Fibroblast of lung (primary cell): ENCODE data around the gene HID1. TPM values are rescaled to one million over a fixed set of nuclear protein-coding genes. Genes with fewer than 3 reads are reported as not detected.
"Not testable (repeated sequence)": the region's sequence is repeated elsewhere in the genome, so short reads cannot be mapped to it uniquely, and the experiment has no call there.

ENCODE experiments used
- DNase-seq, 2 donors: peaks; one replicate each; pipeline versions ENCODE4 v3.0.0 to v3.0.0-alpha.2; 2010; ENCODE audit warnings: low read depth in 2 of 2
- H2AFZ ChIP-seq: 2 replicates; pipeline ENCODE4 v1.5.1; 2012; ENCODE audit warnings: low read length, control low read depth, inconsistent platforms
- H3K27ac ChIP-seq: 2 replicates; pipeline ENCODE4 v1.5.1; 2011; ENCODE audit warnings: low read length, control low read depth; ENCODE audit not compliant: insufficient read depth
- H3K27me3 ChIP-seq: 2 replicates; pipeline ENCODE4 v1.5.1; 2011; ENCODE audit warnings: mild to moderate bottlenecking, low read length; ENCODE audit not compliant: control insufficient read depth, insufficient read depth
- H3K36me3 ChIP-seq: 2 replicates; pipeline ENCODE4 v1.5.1; 2011; ENCODE audit warnings: low read length; ENCODE audit not compliant: control insufficient read depth, insufficient read depth
- H3K4me1 ChIP-seq: 2 replicates; pipeline ENCODE4 v1.5.1; 2011; ENCODE audit warnings: low read length; ENCODE audit not compliant: control insufficient read depth, insufficient read depth; ENCODE audit errors: extremely low read depth
- H3K4me2 ChIP-seq: 2 replicates; pipeline ENCODE4 v1.5.1; 2011; ENCODE audit warnings: low read length, control low read depth; ENCODE audit not compliant: insufficient read depth; ENCODE audit errors: extremely low read depth
- H3K4me3 ChIP-seq, 4 experiments: fragments of 200-600 bp in 1 of 4; sonication (generic) in 1 of 4; replicated peaks in 1 of 4; 2 replicates each; pipeline ENCODE4 v1.5.1; 2011 to 2016; ENCODE audit warnings: low read length in 4 of 4, low read depth in 3 of 4, mild to moderate bottlenecking in 3 of 4, control low read depth in 2 of 4, inconsistent platforms in 1 of 4, mixed read lengths in 1 of 4; ENCODE audit not compliant: insufficient read depth in 1 of 4; ENCODE audit errors: control extremely low read depth in 1 of 4
- H3K79me2 ChIP-seq: 2 replicates; pipeline ENCODE4 v1.5.1; 2012; ENCODE audit warnings: mild to moderate bottlenecking, low read length, inconsistent platforms; ENCODE audit not compliant: control insufficient read depth, insufficient read depth
- H3K9ac ChIP-seq: 2 replicates; pipeline ENCODE4 v1.5.1; 2011; ENCODE audit warnings: mild to moderate bottlenecking, low read length, control low read depth; ENCODE audit not compliant: insufficient read depth
- H3K9me3 ChIP-seq: 2 replicates; pipeline ENCODE4 v1.5.1; 2012; ENCODE audit warnings: low read depth, low read length; ENCODE audit not compliant: control insufficient read depth, insufficient read depth
- H4K20me1 ChIP-seq: 2 replicates; pipeline ENCODE4 v1.5.1; 2011; ENCODE audit warnings: low read length; ENCODE audit not compliant: control insufficient read depth, insufficient read depth; ENCODE audit errors: extremely low read depth
- EZH2 ChIP-seq: IDR thresholded peaks from 2 replicates; pipeline ENCODE4 v1.5.1; 2012; ENCODE audit warnings: low read length, control low read depth, mild to moderate bottlenecking; ENCODE audit errors: missing control alignments
- polyA plus RNA-seq, 2 donors: library from polyadenylated mRNA; depleted of rRNA in 1 of 2; stranded (reverse) in 1 of 2; unstranded in 1 of 2; fragments of >200 nt; gene quantifications; 2 replicates each; pipeline ENCODE4 v1.2.1, GENCODE V29; 2011 to 2012; ENCODE audit warnings: missing spikeins in 1 of 2
- total RNA-seq: library from RNA; depleted of rRNA; stranded (reverse); fragments of >200 nt; gene quantifications from 2 replicates; pipeline ENCODE4 v1.2.1, GENCODE V29; 2014
- TF ChIP-seq, protein P1 (sequence below), 2 donors: IDR thresholded peaks in 1 of 2; conservative IDR thresholded peaks in 1 of 2; 1 replicate in 1 of 2; 2 replicates in 1 of 2; pipeline ENCODE4 v1.5.1; 2011 to 2012; ENCODE audit warnings: low read length in 2 of 2, control low read depth in 1 of 2, inconsistent platforms in 1 of 2, low read depth in 1 of 2, mild to moderate bottlenecking in 1 of 2

Gene HID1
- total and polyA plus RNA-seq, 2 donors (not counting 1 experiment from before 2014, with no cell fraction given), result 0.17 to 0.23 TPM

DNA sequence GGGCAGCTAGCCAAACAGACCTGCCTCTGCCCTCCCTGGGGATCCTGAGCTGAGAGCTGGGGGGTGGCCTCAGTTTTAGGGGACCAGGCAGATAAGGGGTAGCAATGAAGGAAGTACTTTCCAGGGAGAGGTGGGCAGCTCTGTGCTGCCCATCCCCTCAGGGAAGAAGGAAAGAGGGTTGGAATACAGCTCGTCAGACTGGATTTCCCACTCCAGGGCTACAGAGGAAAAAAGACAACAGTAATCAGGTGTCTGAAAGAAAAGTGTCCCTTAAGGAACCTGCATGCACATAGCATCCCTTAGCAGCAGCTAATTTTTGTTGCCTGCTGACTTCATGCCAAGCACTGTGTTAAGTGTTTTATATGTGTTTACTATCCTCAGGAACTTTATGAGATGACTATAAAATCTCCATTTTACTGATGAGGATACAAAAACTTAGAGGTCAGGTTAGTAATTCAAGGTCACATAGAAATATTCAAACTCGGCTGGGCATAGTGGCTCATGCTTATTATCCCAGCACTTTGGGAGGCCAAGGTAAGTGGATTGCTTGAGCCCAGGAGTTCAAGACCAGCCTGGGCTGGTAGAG lies 36.7 kb upstream of the HID1 start:
- H3K4me1 ChIP-seq, result peaks cover 11% of the 10 kb centered on the region
- no peak overlapping the region for H3K4me2 ChIP-seq
- TF ChIP-seq, protein P1, sequence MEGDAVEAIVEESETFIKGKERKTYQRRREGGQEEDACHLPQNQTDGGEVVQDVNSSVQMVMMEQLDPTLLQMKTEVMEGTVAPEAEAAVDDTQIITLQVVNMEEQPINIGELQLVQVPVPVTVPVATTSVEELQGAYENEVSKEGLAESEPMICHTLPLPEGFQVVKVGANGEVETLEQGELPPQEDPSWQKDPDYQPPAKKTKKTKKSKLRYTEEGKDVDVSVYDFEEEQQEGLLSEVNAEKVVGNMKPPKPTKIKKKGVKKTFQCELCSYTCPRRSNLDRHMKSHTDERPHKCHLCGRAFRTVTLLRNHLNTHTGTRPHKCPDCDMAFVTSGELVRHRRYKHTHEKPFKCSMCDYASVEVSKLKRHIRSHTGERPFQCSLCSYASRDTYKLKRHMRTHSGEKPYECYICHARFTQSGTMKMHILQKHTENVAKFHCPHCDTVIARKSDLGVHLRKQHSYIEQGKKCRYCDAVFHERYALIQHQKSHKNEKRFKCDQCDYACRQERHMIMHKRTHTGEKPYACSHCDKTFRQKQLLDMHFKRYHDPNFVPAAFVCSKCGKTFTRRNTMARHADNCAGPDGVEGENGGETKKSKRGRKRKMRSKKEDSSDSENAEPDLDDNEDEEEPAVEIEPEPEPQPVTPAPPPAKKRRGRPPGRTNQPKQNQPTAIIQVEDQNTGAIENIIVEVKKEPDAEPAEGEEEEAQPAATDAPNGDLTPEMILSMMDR (conservative IDR thresholded peaks at IDR 0.05 in 1 of 2, IDR thresholded peaks at IDR 0.05 in 1 of 2; ENCODE audit: low read depth in 1 of 2, low read length in 2 of 2), result no peak
- TF ChIP-seq EZH2, result no peak
- H3K79me2 ChIP-seq, result peaks cover 11% of the 10 kb centered on the region
- DNase-seq, result no peak
- no peaks in the 10 kb centered on the region for H3K27me3 ChIP-seq
- H3K36me3 ChIP-seq, result no peaks in the 10 kb centered on the region
- no peaks in the 10 kb centered on the region for H3K9me3 ChIP-seq
- H4K20me1 ChIP-seq, result no peaks in the 10 kb centered on the region
- no peak overlapping the region for H2AFZ ChIP-seq
- no peak overlapping the region for H3K27ac ChIP-seq
- no peak overlapping the region for H3K4me3 ChIP-seq
- H3K9ac ChIP-seq, result no peak overlapping the region

DNA sequence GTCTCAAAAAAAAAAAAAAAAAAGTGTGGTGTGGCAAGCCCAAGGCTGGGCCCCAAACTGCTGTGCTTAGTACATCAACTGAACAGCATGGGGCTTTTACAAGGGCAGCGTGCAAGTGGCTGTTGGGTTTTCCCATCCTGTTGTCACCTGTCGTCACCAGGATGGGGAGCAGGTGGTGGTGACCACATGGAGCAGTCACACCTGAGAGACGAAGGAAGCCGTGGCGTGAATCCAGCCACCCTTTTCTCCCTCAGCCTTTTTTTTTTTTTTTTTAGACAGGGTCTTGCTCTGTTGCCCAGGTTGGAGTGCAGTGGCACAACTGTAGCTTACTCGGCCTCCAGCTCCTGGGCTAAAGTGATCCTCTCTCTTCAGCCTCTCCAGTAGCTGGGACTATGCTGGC lies 35.8 kb upstream of the HID1 start:
- no peak for TF ChIP-seq EZH2
- TF ChIP-seq, protein P1 (conservative IDR thresholded peaks at IDR 0.05 in 1 of 2, IDR thresholded peaks at IDR 0.05 in 1 of 2; ENCODE audit: low read depth in 1 of 2, low read length in 2 of 2), result no peak
- H3K27ac ChIP-seq, result no peak overlapping the region
- H3K4me1 ChIP-seq, result peaks cover 6% of the 10 kb centered on the region
- no peaks in the 10 kb centered on the region for H4K20me1 ChIP-seq
- no peak overlapping the region for H3K4me3 ChIP-seq
- H3K27me3 ChIP-seq, result no peaks in the 10 kb centered on the region
- H3K4me2 ChIP-seq, result no peak overlapping the region
- no peak overlapping the region for H2AFZ ChIP-seq
- peaks cover 6% of the 10 kb centered on the region for H3K79me2 ChIP-seq
- peaks cover 6% of the 10 kb centered on the region for H3K36me3 ChIP-seq
- no peaks in the 10 kb centered on the region for H3K9me3 ChIP-seq
- no peak overlapping the region for H3K9ac ChIP-seq
- no peak for DNase-seq

DNA sequence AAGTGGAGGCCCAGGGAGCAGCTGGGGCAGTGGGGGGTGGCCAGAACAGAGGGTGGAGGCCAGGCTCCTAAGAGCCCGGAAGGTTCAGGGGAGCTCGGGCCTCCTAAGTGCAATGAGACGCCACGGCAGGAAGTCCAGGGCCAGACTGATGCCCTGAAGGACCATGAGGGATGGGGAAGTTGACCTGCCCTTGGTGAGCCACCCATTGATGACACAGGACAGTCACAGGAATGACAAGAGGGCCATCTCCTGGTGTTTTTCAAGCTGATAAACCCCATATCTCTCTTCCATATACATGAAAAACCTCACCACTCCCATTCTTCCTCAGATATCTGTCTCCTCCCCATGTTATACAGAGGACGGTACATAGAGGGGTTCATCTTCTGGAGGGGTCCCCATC lies 34.1 kb upstream of the HID1 start:
- Histone ChIP-seq H2AFZ (no peak overlapping the region), H3K4me3 (no peak overlapping the region), H3K4me1 (peaks cover 3% of the 10 kb centered on the region), H3K36me3 (peaks cover 12% of the 10 kb centered on the region), H3K79me2 (no peaks in the 10 kb centered on the region), H3K9ac (no peak overlapping the region), H3K27me3 (no peaks in the 10 kb centered on the region), H3K4me2 (no peak overlapping the region), H3K9me3 (no peaks in the 10 kb centered on the region), H3K27ac (no peak overlapping the region), H4K20me1 (no peaks in the 10 kb centered on the region)
- TF ChIP-seq, protein P1 (conservative IDR thresholded peaks at IDR 0.05 in 1 of 2, IDR thresholded peaks at IDR 0.05 in 1 of 2; ENCODE audit: low read depth in 1 of 2, low read length in 2 of 2), result no peak
- TF ChIP-seq EZH2, result no peak
- no peak for DNase-seq

DNA sequence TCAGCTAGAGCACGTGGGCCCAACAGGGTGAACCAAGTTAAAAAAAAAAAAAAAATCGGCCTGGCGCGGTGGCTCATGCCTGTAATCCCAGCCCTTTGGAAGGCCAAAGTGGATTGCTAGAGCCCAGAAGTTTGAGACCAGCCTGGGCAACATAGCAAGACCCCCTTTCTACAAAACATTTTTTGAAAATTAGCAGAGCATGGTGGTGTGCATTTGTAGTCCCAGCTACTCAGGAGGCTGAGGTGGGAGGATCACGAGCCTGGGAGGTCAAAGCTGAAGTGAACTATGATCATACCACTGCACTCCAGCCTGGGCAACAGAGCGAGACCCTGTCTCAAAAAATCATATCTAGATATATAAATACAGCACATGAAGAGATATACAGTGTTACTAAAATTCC lies 33.5 kb upstream of the HID1 start:
- not testable (repeated sequence) for H4K20me1 ChIP-seq, H3K4me1 ChIP-seq

More for the DNA sequence above, 33.5 kb upstream of the HID1 start:
- not testable (repeated sequence) for H3K9ac ChIP-seq, H3K4me3 ChIP-seq, H3K27me3 ChIP-seq, H3K79me2 ChIP-seq, H3K27ac ChIP-seq, H2AFZ ChIP-seq, H3K4me2 ChIP-seq, DNase-seq, H3K9me3 ChIP-seq
- peaks cover 12% of the 10 kb centered on the region for H3K36me3 ChIP-seq
